Measurements from ENCODE around the gene CD52.

- TF ChIP-seq CTCF (optimal IDR thresholded peaks at IDR 0.05 in 1 of 3, IDR thresholded peaks at IDR 0.05 in 1 of 3, conservative IDR thresholded peaks at IDR 0.05 in 1 of 3; ENCODE audit: extremely low read depth in 1 of 3, insufficient read depth in 2 of 3, low read length in 3 of 3) (no peak), EZH2 (IDR thresholded peaks at IDR 0.05; ENCODE audit: low read length) (no peak)
Observed at GRCh38 chr1:26351590-26352337, 34.0 kb downstream of the CD52 start.
